Activated CD4-positive, alpha-beta memory T cell treated with anti-CD3 and anti-CD28 coated beads, Interleukin-2, amount 10 ng/mL, durations not matched to agents 7 days and 5 days (primary cell): Measurements from ENCODE around the gene SRA1. TPM values are rescaled to one million over a fixed set of nuclear protein-coding genes. Genes with fewer than 3 reads are reported as not detected.

Experiments used
- CTCF ChIA-PET: fragments of 350-600 bp; sonication (Branson Sonifier 250); formaldehyde crosslinking; loops from one replicate; lab custom pipeline; 2021; ENCODE audit warnings: antibody characterized with exemption, inconsistent platforms; lab: Charles Lee
- POLR2A ChIA-PET: fragments of 350-600 bp; sonication (Branson Sonifier 250); formaldehyde crosslinking; loops from one replicate; lab custom pipeline; 2021; ENCODE audit warnings: antibody characterized with exemption; lab: Charles Lee
- DNase-seq: peaks from one replicate; pipeline ENCODE4 v3.0.0-alpha.2; 2020
- H3K27ac Mint-ChIP-seq: one replicate; pipeline ENCODE4 v1.8.0; 2021; ENCODE audit warnings: mild to moderate bottlenecking, mixed read lengths
- H3K27me3 Mint-ChIP-seq: one replicate; pipeline ENCODE4 v1.8.0; 2021; ENCODE audit warnings: mixed read lengths
- H3K36me3 Mint-ChIP-seq: one replicate; pipeline ENCODE4 v1.8.0; 2021; ENCODE audit warnings: low read depth, mixed read lengths
- H3K4me1 Mint-ChIP-seq: one replicate; pipeline ENCODE4 v1.8.0; 2021; ENCODE audit warnings: mixed read lengths
- H3K4me3 Mint-ChIP-seq: one replicate; pipeline ENCODE4 v1.8.0; 2021; ENCODE audit warnings: mild to moderate bottlenecking, mixed read lengths
- H3K9me3 Mint-ChIP-seq: one replicate; pipeline ENCODE4 v1.8.0; 2021; ENCODE audit warnings: mixed read lengths
- total RNA-seq, 2 experiments: library from RNA; stranded (reverse); gene quantifications; one replicate each; pipeline ENCODE4 v1.2.3, GENCODE V29; 2021

The SRA1 gene
- total RNA-seq, 2 experiments from 2014 or later = 37.4 to 38.3 TPM

DNA sequence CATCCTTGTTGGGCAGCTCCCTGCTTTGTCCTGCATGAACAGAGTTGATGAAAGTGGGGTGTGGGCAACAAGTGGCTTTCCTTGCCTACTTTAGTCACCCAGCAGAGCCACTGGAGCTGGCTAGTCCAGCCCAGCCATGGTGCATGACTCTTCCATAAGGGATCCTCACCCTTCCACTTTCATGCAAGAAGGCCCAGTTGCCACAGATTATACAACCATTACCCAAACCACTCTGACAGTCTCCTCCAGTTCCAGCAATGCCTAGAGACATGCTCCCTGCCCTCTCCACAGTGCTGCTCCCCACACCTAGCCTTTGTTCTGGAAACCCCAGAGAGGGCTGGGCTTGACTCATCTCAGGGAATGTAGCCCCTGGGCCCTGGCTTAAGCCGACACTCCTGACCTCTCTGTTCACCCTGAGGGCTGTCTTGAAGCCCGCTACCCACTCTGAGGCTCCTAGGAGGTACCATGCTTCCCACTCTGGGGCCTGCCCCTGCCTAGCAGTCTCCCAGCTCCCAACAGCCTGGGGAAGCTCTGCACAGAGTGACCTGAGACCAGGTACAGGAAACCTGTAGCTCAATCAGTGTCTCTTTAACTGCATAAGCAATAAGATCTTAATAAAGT lies 11.3 kb upstream of the SRA1 start:
- no peaks in the 10 kb centered on the region for H3K27me3 Mint-ChIP-seq
- H3K9me3 Mint-ChIP-seq = no peaks in the 10 kb centered on the region
- H3K36me3 Mint-ChIP-seq = peaks cover 45% of the 10 kb centered on the region
- POLR2A ChIA-PET = interaction anchor here (1.2 to 5.9 kb wide), 8 partner anchors 9 to 167 kb away, joined by 3 to 29 read pairs (median 6); partner anchors contain the start of genes ANKHD1, EIF4EBP3, HARS1 and HARS2
- H3K4me3 Mint-ChIP-seq = peak overlapping the region; percentile 67
- peaks cover 62% of the 10 kb centered on the region for H3K4me1 Mint-ChIP-seq
- DNase-seq = no peak
- peak overlapping the region; percentile 93 for H3K27ac Mint-ChIP-seq
- CTCF ChIA-PET = interaction anchor here (1.4 to 1.6 kb wide), 2 partner anchors 10 to 64 kb away, joined by 3 to 7 read pairs; partner anchors contain the start of gene CD14

DNA sequence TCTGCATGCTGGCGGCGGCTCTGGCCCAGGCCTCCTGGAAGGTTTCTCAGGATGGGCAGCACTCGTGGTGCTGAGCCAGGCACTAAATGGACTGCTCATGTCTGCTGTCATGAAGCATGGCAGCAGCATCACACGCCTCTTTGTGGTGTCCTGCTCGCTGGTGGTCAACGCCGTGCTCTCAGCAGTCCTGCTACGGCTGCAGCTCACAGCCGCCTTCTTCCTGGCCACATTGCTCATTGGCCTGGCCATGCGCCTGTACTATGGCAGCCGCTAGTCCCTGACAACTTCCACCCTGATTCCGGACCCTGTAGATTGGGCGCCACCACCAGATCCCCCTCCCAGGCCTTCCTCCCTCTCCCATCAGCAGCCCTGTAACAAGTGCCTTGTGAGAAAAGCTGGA lies 10.6 kb upstream of the SRA1 start:
- CTCF ChIA-PET = interaction anchor here (1.4 kb wide), 1 partner anchor 9 kb away, joined by 3 read pairs; no protein-coding TSS in a partner anchor
- H3K4me1 Mint-ChIP-seq = peaks cover 68% of the 10 kb centered on the region

DNA sequence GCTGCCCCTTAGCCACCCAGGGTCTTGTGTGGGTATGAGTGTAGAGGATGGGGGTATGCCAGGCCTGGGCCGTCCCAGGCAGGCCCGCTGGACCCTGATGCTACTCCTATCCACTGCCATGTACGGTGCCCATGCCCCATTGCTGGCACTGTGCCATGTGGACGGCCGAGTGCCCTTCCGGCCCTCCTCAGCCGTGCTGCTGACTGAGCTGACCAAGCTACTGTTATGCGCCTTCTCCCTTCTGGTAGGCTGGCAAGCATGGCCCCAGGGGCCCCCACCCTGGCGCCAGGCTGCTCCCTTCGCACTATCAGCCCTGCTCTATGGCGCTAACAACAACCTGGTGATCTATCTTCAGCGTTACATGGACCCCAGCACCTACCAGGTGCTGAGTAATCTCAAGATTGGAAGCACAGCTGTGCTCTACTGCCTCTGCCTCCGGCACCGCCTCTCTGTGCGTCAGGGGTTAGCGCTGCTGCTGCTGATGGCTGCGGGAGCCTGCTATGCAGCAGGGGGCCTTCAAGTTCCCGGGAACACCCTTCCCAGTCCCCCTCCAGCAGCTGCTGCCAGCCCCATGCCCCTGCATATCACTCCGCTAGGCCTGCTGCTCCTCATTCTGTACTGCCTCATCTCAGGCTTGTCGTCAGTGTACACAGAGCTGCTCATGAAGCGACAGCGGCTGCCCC lies 10.0 kb upstream of the SRA1 start:
- Mint-ChIP-seq H3K9me3 (no peaks in the 10 kb centered on the region), H3K27me3 (no peaks in the 10 kb centered on the region), H3K36me3 (peaks cover 45% of the 10 kb centered on the region), H3K27ac (no peak overlapping the region), H3K4me3 (no peak overlapping the region), H3K4me1 (peaks cover 73% of the 10 kb centered on the region)
- CTCF ChIA-PET = interaction anchor here (1.0 to 1.4 kb wide), 2 partner anchors 9 to 144 kb away, joined by 3 read pairs; no protein-coding TSS in a partner anchor
- POLR2A ChIA-PET = interaction anchor here (0.9 to 5.9 kb wide), 3 partner anchors 10 to 20 kb away, joined by 3 to 29 read pairs (median 12); partner anchors contain the start of genes EIF4EBP3 and SRA1
- DNase-seq = no peak

More for the DNA sequence above, 10.6 kb upstream of the SRA1 start:
- Mint-ChIP-seq H3K4me3 (no peak overlapping the region), H3K27ac (no peak overlapping the region), H3K9me3 (no peaks in the 10 kb centered on the region), H3K36me3 (peaks cover 45% of the 10 kb centered on the region), H3K27me3 (no peaks in the 10 kb centered on the region)
- POLR2A ChIA-PET = interaction anchor here (0.9 to 5.9 kb wide), 3 partner anchors 10 to 21 kb away, joined by 3 to 29 read pairs (median 12); partner anchors contain the start of genes EIF4EBP3 and SRA1
- DNase-seq = no peak

DNA sequence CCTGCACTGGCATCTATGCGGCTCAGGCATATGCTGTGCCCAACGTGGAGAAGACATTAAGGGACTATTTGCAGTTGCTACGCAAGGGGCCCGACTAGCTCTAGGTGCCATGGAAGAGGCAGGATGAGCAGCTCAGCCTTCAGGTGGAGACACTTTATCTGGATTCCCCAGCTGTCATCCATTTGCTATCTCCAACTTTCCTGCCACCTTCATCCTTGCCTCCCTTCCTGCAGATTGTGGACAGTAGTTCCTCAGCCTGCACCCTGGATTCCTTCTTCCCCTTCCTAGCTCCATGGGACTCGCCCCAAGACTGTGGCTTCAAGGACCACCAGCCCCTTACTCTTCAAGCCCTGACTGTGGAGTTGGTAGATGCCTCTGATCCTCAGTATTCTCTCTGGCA lies 9.4 kb upstream of the SRA1 start:
- H3K4me3 Mint-ChIP-seq = no peak overlapping the region
- ChIA-PET CTCF (interaction anchor here (1.0 kb wide), 1 partner anchor 144 kb away, joined by 3 read pairs; no protein-coding TSS in a partner anchor), POLR2A (interaction anchor here (0.6 to 5.9 kb wide), 6 partner anchors 9 to 81 kb away, joined by 3 to 29 read pairs (median 10); partner anchors contain the start of genes CD14, EIF4EBP3, IK and NDUFA2)
- no peaks in the 10 kb centered on the region for H3K9me3 Mint-ChIP-seq
- DNase-seq = no peak
- peaks cover 45% of the 10 kb centered on the region for H3K36me3 Mint-ChIP-seq
- peak overlapping the region; percentile 19 for H3K27ac Mint-ChIP-seq
- peaks cover 73% of the 10 kb centered on the region for H3K4me1 Mint-ChIP-seq
- H3K27me3 Mint-ChIP-seq = no peaks in the 10 kb centered on the region

DNA sequence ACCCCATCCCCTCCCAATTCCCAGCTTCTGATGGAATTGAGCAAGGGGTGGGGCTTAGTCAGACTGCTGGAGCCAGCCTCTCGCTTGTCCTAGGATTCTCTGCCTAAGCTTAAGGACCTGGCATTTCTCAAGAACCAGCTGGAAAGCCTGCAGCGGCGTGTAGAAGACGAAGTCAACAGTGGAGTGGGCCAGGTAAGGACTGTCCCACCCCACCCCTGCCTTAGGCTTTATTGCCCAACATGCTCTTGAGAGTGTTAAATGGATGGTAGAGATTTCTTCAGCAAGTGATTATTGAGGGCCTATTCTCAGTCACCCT lies 8.5 kb upstream of the SRA1 start:
- Mint-ChIP-seq H3K27ac (peak overlapping the region; percentile 89), H3K27me3 (no peaks in the 10 kb centered on the region), H3K36me3 (peaks cover 42% of the 10 kb centered on the region), H3K4me1 (peaks cover 75% of the 10 kb centered on the region), H3K4me3 (peak overlapping the region; percentile 93), H3K9me3 (no peaks in the 10 kb centered on the region)
- ChIA-PET CTCF (interaction anchor here (0.6 to 1.4 kb wide), 7 partner anchors 13 to 284 kb away, joined by 3 to 7 read pairs (median 4); partner anchors contain the start of genes CD14 and EIF4EBP3), POLR2A (interaction anchor here (0.7 to 10.7 kb wide), 12 partner anchors 8 to 220 kb away, joined by 3 to 101 read pairs (median 6); partner anchors contain the start of genes ANKHD1, CD14, EIF4EBP3 and HBEGF)
- DNase-seq = no peak

DNA sequence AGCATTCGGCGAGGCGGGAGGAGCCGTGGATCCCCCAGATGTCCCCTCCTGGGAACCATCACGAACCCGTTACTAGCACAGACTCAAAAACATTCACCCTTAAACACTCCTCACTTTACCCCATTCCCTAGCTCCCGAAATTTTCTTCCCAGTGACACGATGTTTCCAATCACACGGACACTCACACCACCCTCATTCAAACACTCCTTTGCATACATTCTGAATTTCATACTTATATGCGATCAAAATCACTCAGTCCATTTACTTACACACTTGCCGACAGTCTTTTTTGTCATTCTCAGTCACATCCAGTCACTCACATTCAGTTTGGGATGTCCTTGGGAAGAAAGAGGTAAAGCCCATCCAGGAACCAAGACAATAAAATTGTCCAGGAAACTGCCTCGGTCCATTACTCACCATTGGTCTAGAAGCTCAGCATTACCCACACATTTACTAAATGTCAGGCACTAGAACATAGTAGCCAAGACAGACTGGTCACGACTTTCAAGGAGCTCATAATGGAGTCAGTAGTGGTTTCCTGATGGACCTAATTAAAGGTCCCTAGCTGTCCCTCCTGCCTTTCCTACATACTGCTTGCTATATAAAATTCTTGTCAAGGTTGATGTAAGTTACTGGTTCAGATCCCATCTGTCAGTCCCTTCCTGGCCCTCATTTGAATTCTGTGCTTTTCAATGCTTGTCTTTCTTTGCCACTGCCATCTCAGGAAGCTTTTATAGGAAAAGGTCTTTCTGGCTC lies 7.9 kb upstream of the SRA1 start:
- H3K9me3 Mint-ChIP-seq = no peaks in the 10 kb centered on the region
- POLR2A ChIA-PET = interaction anchor here (0.7 to 10.7 kb wide), 14 partner anchors 8 to 219 kb away, joined by 3 to 101 read pairs (median 4); partner anchors contain the start of genes ANKHD1, CD14, EIF4EBP3 and HBEGF
- CTCF ChIA-PET = interaction anchor here (0.6 to 1.5 kb wide), 8 partner anchors 14 to 284 kb away, joined by 3 to 7 read pairs (median 4); partner anchors contain the start of genes CD14 and EIF4EBP3
- H3K4me3 Mint-ChIP-seq = peak overlapping the region; percentile 93
- H3K27me3 Mint-ChIP-seq = no peaks in the 10 kb centered on the region
- peaks cover 74% of the 10 kb centered on the region for H3K4me1 Mint-ChIP-seq
- peak overlapping the region; percentile 89 for H3K27ac Mint-ChIP-seq
- no peak for DNase-seq
- H3K36me3 Mint-ChIP-seq = peaks cover 40% of the 10 kb centered on the region

DNA sequence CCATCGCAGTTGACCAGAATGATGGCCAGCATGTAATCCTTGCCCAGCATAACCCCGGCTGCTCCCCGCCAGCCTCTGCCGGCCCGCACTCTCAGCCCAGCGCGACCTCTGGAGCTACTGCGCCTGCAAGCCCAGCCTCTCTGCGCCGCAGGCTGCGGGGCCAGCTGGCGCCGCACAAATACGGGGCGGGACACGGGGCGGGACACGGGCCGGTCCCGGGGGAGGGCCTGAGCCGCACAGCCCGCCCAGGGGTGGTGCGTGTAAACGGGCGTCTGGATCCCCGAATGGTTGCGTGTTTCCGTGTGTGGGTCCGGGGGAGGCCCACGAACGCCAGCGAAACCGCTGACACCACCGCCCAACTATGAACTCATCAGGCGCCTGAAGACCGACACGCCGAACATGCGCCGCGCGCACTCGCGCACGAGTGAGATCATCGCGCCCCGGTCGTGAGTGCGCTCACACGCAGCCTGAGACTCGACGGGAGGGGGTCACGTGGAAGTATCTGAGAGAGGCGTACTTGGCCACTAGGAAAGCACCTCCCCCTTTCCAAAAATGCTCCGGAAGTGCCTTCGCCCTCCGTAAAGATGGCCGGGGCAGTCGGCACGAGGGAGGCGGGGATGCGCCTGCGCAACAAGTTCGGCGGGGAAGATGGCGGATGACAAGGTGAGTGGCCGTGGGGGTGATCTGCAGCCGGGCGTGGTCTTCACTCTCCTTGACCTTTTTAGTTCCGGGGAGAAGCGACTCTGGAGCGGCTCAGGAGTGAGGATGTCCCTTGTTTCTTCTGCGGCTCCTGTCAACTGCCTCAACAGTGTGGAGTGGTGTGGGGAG lies 7.1 kb upstream of the SRA1 start, which contains the start of the genes APBB3 and SLC35A4:
TSS of gene APBB3 (minus strand) at position 403 of the 828 bp plus-strand sequence. CDS start at position 50, 353 bp downstream.
TSS of gene SLC35A4 (plus strand) at position 633 of the 828 bp plus-strand sequence. CDS start 2,342 bp downstream, outside the sequence.
- Mint-ChIP-seq H3K27me3 (no peaks in the 10 kb centered on the region), H3K9me3 (no peaks in the 10 kb centered on the region), H3K27ac (peak within 1 kb of the TSS; percentile 89), H3K36me3 (peaks cover 36% of the 10 kb centered on the region), H3K4me3 (peak within 1 kb of the TSS; percentile 93), H3K4me1 (peaks cover 67% of the 10 kb centered on the region)
- POLR2A ChIA-PET = interaction anchor here (0.6 to 10.7 kb wide), 18 partner anchors 7 to 163 kb away, joined by 3 to 101 read pairs (median 4); partner anchors contain the start of genes ANKHD1, EIF4EBP3, HARS1 and HARS2
- CTCF ChIA-PET = interaction anchor here (0.6 to 1.5 kb wide), 7 partner anchors 15 to 129 kb away, joined by 3 to 7 read pairs (median 4); partner anchors contain the start of genes CD14 and EIF4EBP3
- DNase-seq = peak; percentile 98

DNA sequence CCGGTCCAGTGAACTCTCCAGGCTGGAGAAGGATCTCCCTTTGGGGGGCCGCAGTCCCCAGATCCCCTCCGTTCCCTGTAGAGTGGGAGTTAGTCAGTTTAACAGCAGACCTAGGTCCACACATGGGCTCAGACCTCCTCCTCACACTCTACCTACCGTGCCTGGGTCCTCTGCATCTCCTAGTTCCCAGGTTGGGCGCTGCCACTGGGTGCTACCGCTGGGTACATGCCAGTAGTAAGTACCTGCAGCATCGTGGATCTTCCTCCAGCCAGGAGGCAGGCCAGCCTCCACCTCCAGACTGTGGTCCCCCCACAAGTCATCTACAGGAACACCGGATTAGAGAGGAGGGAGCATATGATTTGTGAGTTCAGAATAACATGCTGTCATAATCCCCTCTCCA lies 6.3 kb upstream of the SRA1 start:
- Mint-ChIP-seq H3K4me1 (peaks cover 59% of the 10 kb centered on the region), H3K36me3 (peaks cover 31% of the 10 kb centered on the region), H3K27ac (peak overlapping the region; percentile 89), H3K4me3 (peak overlapping the region; percentile 93), H3K27me3 (no peaks in the 10 kb centered on the region), H3K9me3 (no peaks in the 10 kb centered on the region)
- POLR2A ChIA-PET = interaction anchor here (0.6 to 10.7 kb wide), 13 partner anchors 8 to 162 kb away, joined by 3 to 101 read pairs (median 4); partner anchors contain the start of genes ANKHD1, EIF4EBP3, HARS1 and HARS2
- DNase-seq = no peak
- CTCF ChIA-PET = interaction anchor here (1.2 kb wide), 1 partner anchor 16 kb away, joined by 5 read pairs; the partner anchor contains the start of gene EIF4EBP3

DNA sequence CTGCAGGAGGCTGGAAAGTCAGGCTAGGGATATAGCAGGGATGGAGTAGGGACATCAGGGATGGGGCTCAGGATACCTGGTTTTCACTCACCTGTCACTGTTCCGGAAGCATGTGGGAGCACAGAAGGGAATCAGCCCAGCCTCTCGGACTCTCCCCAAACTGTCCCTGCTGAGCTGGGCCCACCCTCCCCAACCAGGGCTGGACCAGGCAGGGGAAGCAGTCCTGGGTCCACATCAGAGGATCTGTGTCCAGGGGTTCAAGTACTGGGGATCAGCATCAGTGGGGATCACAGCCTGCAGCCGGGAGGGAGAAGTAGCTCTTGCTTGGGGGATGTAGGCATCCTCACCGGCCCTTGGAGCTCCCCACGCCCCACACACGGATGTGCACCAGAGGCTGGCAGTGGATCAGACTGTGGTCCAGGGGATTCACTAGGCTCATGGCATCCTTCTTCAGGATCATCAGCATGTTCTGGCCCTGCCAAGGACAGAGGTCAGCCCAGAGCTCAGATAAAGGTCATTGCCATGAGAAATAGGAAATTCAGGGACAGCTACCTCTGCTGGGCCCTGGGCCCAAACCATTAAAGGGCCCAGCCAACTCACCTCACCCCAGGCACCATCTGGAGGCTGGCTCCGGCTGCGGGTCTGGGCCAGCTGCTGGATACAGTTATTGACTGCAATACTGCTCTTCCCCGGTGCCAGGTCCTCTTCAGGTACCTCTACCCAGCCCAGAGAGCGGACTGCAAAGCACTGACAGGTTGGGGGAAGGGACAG lies 4.7 kb upstream of the SRA1 start:
- Mint-ChIP-seq H3K9me3 (no peaks in the 10 kb centered on the region), H3K27ac (no peak overlapping the region), H3K4me1 (peaks cover 51% of the 10 kb centered on the region), H3K4me3 (no peak overlapping the region), H3K27me3 (no peaks in the 10 kb centered on the region), H3K36me3 (peaks cover 23% of the 10 kb centered on the region)
- DNase-seq = no peak
- ChIA-PET CTCF (interaction anchor here (1.0 kb wide), 1 partner anchor 15 kb away, joined by 3 read pairs; the partner anchor contains the start of gene EIF4EBP3), POLR2A (interaction anchor here (0.9 to 10.7 kb wide), 5 partner anchors 13 to 160 kb away, joined by 3 to 101 read pairs (median 5); partner anchors contain the start of genes ANKHD1, EIF4EBP3, IK and NDUFA2)

DNA sequence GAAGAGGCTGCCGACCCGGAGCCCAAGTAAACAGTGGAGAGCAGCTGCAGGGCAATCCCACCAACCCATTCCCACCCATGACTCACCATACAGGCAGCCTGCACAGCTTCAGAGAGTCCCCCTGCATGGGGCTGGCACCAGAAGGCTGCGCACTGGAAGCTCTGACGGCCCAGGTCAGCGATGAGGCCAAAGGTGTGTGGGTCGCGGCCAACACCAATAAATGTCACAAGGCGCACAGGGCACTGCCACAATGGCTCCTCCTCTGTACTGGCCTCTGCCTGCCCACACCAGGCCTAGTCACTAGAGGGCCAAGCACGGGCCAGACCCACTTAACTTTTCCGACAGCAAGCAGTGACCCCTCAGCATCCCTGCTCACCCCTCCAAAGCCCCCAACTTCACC lies 3.0 kb upstream of the SRA1 start:
- DNase-seq = no peak
- CTCF ChIA-PET = interaction anchor here (1.9 kb wide), 1 partner anchor 13 kb away, joined by 4 read pairs; the partner anchor contains the start of gene EIF4EBP3
- peaks cover 48% of the 10 kb centered on the region for H3K4me1 Mint-ChIP-seq
- H3K36me3 Mint-ChIP-seq = peaks cover 30% of the 10 kb centered on the region
- no peak overlapping the region for H3K4me3 Mint-ChIP-seq
- no peaks in the 10 kb centered on the region for H3K27me3 Mint-ChIP-seq
- POLR2A ChIA-PET = interaction anchor here (1.0 to 10.7 kb wide), 3 partner anchors 9 to 159 kb away, joined by 3 to 101 read pairs (median 3); partner anchors contain the start of genes ANKHD1 and EIF4EBP3
- H3K9me3 Mint-ChIP-seq = no peaks in the 10 kb centered on the region
- H3K27ac Mint-ChIP-seq = no peak overlapping the region
